GM12801 (cell line): ENCODE data around the gene YIF1A.

ENCODE experiments used
- CTCF ChIP-seq: IDR thresholded peaks from one replicate; pipeline ENCODE4 v1.5.1; 2011; ENCODE audit warnings: control low read depth; ENCODE audit not compliant: insufficient read length; ENCODE audit errors: extremely low read depth

Gene YIF1A

GRCh38 chr11:66268952-66269905 lies 19.7 kb downstream of the YIF1A start:
- no peak for TF ChIP-seq CTCF

GRCh38 chr11:66268244-66268951 lies 20.5 kb downstream of the YIF1A start, which contains the start of gene RAB1B:
Gene RAB1B (plus strand): TSS chr11:66268639. CDS start chr11:66268680, 41 bp downstream.
- TF ChIP-seq CTCF = no peak

- no peak for TF ChIP-seq CTCF
Observed at GRCh38 chr11:66267379-66268243, 21.3 kb downstream of the YIF1A start.

GRCh38 chr11:66267039-66267378 lies 21.9 kb downstream of the YIF1A start:
- TF ChIP-seq CTCF = no peak

GRCh38 chr11:66266378-66267038 lies 22.4 kb downstream of the YIF1A start:
- TF ChIP-seq CTCF = no peak

GRCh38 chr11:66265531-66266377 lies 23.2 kb downstream of the YIF1A start:
- TF ChIP-seq CTCF = no peak
